NCI-H1105 (cell line): ENCODE results near the gene VPS13D.
"Not testable (repeated sequence)": the region's sequence is repeated elsewhere in the genome, so short reads cannot be mapped to it uniquely, and the experiment has no call there.

Experiments
- DNase-seq: peaks from one replicate; lab custom pipeline; 2025; lab: John Stamatoyannopoulos, UW

Gene VPS13D

DNA sequence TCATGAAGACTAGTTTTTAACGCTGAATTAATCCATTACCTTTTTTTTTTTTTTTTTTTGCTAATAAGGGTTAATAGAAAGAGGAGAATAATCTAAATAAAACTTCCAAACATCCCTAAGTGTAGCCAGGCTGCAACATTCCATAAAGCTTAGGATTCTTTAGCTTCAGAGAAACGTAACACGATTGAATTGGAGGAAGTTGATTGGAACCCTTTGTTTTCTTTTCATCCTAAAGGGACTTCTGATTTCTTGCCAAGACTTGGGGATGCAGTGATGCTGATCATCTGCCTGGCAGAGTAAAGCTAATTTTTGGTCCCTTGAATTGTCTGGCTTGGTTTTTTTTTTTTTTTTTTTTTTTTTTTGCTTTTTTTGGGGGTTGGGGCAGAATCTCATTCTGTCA is 142.9 kb downstream of the VPS13D start:
- DNase-seq, result no peak

DNA sequence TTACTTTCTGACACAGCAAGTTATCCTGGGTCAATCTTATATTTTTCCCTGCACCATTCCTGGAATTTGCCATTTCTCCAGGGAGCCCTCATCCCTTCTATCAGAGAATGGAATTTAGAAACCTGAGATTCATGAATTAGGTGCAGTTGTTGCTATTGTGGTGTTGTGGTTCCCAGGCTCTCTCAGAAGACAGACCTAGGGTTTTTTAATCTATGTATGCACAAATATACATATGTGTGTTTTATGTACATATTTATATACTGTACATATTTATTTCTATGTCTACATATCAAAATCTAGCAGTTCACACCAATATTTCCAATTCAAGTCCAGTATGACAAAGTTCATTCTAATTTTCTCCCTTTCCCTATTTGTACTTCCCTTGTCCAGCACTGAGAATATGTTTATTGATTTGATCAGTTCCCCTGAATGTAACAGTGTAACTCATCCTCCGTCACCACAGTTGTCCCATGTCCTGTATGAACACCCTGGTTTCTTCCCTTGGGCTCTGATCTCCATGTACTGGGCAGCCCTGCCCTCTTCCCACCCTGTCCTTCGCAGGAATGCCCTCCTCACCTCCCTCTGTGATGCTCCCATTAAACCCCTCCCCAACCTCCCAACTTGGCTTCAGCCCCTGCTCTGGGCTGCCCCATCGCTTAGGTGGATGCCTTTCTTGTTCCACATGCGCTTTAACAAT is 145.5 kb downstream of the VPS13D start:
- no peak for DNase-seq

DNA sequence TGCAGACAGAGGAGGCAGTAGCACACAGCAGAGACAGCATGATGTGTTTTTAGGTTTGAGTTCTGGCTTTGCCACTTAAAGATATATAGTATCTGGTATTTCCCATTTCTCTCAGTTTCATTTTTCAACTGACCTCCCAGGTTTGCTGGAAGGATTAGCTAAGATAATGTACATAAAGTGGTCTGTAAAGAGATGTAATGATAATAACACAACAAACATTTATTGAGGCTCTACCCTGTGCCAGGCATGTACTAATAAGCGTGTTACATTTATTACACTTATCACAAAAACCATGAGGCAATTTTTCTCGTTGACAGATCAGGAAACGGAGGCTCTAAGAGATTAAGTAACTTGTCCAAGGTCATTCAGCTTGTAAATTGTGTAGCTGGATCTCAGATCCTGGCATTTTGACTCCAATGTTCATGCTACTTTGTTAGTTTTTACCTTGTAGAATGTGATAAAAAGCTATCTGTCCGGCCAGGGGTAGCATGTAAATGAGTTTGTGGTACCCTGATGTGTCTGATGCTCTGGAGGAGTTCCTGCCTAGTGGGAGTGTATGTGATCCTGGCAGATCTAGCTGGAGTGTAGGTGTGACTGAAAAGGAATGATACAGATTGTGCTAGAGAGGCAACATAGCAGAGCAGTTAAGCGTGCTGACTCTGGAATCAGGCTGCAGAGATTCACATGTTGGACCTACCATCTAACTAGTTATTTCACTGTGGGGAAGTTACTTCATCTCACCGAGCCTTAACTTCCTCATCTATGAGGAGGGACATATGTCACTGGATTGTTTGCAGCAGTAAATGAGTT is 146.6 kb downstream of the VPS13D start:
- DNase-seq, result no peak

DNA sequence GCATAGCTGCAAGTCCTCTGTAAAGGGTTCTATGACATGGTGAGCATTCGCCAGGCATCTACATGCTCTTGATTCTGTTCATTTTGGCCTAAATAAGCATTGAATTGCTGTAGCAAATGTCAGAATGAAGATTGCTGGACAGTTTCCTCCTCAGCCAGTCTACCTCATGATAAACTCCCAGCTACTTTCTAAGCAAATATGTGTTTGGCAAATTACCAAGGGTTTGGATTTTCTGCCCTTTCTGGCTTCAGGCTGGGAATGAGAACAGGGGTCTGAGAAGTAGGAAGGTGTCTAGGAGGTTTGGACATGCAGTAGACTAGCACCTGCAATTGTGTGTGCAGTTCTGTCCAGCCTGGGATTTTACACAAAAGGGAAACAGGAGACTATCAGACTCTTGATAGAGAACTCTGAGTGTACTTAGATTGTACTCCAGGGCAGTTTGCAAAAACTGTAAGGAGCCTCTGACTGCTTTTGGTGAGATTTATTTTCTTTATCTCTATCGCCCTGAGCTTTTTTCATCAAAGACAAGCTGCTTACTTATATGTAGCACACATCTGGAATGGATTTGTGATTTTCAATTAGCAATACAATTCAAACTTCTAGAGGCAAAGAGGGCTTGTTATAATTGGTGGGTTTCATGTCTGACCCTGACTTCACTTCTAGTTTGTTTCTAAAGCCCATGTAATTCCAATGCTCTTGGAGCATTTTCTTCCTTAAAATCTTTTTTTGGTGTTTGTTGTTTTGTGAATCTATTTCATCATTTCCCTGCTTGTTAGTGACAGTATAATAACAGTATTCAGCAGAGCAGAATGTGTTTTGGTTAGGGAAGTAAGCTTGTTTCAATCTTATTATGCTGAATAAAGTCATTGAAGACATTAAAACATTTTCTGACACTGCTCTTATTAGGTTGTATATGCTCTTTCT is 150.8 kb downstream of the VPS13D start:
- no peak for DNase-seq

DNA sequence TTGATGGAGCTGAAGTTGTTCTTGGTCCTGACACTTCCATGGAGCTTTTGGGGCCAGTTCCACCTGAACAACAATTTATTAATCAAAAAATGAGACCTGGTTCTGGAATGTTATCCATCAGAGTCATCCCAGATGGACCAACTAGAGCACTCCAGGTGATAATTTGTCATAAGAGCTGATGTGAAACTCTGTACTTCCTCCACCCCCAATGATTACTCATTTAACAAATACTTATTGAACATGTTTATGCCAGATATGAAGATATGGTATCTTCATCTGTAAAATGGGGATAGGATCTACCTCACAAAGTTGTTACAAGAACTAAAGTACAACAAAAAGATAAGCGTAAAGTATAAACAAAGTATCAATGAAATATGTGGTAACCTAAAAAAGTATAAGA is 153.2 kb downstream of the VPS13D start:
- DNase-seq, result no peak

DNA sequence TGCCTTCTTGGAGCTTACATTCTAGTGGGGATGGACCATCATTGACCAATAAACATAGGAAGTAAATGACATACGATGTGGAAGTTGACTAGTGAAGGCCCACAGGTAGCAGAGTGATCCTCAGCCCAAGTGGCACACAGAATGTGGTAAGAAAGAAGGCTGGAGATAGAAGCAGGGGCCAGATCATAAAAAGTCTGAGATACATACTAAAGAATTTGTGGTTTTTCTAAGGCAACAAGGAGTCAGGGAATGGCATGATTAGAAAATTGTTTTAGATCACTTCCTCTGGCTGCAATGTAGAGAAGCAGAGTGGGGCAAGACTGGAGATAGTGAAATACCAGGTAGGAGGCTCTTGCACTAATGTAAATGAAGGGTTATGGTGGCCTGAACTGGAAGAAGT is 154.0 kb downstream of the VPS13D start:
- no peak for DNase-seq

DNA sequence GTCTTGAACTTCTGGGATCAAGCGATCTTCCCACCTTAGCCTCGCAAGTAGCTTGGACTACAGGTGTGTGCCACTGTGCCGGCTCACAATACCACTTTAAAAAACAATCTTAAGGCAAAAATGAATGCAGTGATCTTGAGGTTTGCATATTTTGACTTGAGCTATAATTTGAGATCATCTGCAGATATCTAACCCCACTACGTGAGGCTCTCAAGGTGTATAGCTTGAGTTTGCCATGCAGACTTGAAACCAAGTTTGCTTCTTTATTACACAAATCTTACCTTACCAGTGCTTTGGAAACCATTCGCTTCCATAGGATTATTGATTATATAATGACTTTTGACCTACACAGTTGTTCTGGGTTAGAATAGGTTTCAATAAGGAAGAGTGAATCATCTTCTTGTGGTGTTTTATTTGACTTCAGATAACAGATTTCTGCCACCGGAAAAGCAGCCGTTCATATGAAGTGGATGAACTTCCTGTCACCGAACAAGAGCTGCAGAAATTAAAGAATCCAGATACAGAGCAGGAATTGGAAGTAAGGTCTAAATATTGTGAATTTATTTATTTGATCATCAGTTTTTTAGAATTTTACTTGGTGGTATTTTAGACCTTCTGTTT is 155.1 kb downstream of the VPS13D start:
- DNase-seq, result no peak

DNA sequence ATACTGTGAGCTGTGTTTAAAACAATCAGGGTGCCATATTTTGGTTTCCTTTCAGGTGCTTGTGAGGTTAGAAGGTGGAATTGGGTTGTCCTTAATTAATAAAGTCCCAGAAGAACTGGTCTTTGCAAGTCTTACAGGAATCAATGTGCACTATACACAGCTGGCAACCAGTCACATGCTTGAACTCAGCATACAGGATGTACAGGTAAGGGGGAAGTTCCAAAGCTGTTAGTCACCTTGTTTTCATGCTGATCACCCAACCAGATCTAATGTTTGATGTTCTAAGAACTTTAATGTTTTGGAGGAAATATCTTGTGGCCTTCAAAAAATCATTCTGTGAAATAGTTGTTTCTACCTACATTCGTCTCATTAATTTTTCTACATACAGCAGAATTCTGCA is 156.3 kb downstream of the VPS13D start:
- DNase-seq, result no peak

DNA sequence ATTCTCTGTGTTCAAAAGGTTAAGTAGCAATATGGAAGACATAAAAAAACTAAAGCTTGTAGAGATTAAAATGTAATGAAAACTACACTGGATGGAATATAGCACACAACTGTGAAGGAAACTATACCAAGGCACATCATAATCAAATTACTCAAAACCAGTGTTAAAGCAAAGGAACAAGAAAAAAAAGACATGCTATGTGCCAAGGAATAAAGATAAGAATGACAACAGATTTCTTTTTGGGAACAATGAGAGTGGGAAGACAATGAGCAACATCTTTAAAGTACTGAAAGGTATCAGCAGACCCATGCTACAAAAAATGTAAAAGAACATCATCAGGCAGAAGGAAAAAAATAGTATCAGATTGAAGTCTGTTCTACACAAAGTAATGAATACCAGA is 157.8 kb downstream of the VPS13D start:
- DNase-seq, result no peak

DNA sequence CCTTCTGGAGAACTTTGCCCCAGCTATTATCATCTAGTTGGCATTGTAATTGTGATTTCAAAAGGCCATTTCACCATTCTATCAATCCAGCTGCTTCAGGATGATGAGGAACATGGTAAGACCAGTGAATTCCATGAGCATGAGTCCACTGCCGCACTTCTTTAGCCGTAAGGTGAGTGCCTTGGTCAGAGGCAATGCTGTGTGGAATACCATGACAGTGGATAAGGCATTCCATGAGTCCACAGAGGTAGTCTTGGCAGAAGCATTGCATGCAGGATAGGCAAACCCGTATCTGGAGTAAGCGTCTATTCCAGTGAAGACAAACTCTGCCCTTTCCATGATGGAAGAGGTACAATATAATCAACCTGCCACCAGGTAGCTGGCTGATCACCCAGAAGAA is 160.5 kb downstream of the VPS13D start:
- not testable (repeated sequence) for DNase-seq

DNA sequence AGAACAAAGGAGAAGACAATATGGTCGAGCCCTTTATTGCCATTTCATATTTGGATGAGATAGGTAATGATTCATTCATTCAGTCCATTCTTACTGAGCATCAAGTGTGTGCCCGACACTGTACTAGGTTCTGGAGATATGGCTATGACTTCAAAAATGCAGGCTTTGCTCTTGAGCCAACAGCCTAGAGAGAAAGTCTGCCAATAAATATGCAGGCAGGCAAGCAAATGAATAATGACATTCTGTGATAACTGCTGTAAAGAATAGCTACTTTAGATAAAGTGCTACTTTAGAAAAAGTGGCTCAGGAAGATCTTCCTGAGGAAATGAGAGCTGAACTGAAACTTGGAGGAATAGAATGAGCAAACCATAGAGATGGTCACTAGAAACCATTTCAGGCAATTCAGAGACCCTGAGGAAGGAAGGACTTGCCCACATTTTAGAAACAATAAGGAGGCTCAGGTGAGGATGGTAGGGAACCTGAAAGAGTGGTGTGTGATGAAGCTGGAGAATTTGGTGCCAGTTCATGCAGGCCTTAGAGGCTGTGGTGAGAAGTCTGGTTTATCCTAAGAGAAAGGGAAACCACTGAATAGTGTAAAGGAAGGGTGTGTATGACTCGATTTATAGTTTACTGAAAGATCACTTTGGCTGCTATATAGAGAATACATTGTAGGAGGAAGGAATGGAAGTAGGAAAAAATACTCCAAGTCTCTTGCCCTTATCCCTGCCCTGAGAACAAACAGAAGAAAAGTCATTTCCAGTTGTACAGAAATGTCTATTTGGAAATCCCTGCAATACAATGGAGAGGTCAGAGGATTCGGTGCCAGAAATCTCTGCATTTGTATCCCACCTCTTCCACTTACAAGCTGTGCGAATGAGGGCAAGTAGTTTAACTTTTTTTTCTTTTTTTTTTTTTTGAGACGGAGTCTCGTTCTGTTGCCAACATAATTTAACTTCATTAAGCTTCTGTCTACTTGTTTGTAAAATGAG is 167.9 kb downstream of the VPS13D start:
- no peak for DNase-seq

DNA sequence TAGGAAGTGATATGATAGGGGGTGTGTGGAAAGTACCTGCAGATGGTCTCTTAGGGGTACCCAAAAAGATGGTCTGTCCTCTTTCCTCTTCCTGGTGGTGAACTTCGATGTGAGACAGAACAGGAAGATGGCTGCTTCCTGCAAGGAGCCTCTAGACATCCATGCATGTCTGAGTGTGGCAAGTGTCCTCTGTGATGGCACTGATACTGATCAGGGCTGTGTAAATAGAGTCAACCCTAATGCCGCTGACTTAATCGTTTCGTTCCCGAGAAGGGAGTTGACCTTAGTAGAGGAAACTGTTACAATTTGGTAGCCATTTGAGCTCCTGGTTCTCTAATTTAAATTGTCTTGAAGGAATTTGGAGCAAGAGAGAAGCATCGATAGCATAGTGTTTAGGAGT is 168.6 kb downstream of the VPS13D start:
- no peak for DNase-seq

DNA sequence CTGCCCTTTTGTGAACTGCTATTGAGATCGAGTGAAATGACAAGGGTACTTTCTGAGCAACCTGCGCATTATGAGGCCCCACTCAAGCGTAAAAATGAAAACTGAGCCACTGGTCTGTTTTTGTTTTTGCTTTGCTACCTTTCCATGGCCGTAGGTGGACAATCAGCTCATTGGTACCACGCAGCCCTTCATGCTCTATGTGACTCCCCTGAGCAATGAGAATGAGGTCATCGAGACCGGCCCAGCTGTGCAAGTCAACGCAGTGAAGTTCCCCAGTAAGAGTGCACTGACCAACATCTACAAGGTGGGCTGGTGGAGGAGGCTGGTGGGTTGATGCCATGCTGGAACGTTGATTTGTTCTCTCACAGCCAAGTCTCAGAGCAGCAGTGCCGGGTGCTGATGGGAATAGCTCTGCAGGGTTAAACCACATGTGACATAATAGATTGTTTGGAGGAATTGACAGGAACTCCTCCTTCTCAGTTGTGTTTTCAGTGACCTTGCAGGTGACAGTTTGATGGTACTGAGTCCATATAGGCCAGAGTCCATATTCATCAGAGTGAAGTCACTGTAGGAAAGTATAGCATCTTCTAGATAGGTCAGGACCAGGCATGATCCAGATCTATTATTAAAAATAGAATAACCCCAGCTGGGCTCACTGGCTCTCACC is 170.3 kb downstream of the VPS13D start:
- DNase-seq, result no peak

DNA sequence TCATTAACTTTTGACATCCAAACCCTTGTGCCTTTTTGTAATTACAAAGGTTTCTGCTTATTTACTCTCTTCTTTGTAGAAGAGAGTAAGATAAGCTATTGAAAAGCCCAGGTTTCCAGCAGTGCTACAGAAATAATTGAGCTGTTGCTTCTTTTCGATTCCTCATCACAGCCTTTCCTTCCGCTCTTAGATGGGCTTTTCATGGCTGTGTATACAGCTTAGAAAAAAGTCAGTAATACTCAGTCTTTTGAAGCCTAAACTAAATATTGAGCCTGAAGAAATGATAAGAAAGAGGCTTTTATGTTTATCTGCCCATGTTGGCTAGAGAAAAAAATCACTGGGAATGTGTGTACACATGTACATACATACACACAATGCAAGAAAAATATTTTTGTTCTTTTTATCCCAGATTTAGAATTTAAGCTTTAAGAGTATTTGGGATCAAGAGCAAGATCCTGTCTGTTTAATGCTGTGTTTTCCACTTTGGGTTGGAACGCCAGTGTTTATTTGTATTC is 172.4 kb downstream of the VPS13D start:
- DNase-seq, result no peak

DNA sequence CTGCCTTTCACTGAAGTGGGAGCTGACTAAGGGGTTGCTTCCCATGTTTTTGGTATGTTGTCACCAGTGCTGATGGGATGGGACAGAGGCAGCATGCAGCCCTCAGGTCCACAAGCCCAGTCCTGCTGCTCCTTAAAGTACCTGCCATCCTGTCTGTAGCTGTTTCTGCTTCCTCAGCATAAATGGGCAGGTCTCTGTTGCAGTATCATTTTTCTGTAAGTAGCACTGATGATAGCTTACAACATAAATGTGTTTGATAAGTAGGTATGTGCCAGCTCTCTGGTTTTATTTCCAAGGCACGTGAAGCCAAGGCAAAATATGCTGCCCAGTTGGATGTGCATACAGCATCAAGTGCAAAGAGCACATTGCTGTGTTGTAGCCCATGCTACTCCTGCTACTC is 173.0 kb downstream of the VPS13D start:
- DNase-seq, result no peak

DNA sequence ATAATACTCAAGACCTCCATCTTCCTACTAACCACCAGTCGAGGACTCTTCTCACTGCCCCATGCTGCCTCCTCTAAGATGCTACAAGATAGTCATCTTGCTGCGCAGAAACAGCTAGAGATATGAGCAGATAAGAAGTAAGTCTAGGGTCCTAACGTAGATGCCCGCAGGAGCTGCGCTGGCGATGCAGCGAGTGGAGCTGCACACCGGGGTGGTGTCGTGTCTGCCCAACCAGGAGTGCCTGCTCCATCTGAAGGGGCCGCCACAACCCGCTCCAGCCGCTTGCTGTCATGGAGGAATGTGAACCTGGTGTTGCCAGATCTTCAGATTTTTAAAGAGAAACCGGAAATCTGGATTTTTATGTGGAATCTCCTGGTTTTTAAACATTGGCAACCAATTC is 175.1 kb downstream of the VPS13D start:
- DNase-seq, result no peak

DNA sequence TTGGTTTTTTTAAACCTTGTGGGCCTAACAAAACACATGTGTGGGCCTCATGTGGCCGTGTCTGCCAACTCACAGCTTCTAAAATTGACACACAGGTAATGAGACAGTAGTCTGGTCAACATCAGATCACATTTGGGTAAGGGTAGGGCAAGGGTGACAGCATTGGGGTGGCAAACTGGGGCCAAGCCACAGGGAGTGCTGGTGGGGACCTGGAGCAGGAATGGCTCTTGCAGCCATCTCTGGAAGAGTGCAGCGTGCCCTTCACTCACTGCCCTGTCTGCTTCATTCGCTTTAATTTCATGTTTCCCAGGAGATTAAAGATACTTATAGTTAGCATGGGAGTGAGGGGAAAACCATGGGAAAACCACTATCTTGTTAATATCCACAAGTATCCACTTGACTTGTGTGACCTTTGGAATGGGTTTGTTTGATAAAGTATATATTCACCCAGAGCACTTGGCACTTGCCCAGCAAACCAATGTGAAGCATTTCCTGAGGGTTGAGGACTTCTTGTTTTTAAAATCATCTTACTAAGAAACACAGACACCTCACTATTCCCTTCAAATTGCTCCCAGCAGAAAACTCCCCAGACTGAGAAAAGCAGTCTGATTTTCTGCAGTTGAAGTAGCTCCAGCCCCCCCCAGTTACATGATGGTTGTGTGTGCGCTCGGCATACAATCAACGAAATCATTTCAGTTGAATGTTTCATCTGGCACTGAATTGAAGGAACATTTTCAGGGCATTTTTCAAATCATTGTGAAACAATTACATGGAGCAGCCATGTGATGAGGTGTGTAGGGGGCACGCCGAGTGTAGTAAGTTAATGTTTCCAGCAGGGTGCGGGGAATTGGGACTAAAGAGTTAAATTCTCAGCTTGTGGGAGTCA is 175.7 kb downstream of the VPS13D start:
- no peak for DNase-seq

DNA sequence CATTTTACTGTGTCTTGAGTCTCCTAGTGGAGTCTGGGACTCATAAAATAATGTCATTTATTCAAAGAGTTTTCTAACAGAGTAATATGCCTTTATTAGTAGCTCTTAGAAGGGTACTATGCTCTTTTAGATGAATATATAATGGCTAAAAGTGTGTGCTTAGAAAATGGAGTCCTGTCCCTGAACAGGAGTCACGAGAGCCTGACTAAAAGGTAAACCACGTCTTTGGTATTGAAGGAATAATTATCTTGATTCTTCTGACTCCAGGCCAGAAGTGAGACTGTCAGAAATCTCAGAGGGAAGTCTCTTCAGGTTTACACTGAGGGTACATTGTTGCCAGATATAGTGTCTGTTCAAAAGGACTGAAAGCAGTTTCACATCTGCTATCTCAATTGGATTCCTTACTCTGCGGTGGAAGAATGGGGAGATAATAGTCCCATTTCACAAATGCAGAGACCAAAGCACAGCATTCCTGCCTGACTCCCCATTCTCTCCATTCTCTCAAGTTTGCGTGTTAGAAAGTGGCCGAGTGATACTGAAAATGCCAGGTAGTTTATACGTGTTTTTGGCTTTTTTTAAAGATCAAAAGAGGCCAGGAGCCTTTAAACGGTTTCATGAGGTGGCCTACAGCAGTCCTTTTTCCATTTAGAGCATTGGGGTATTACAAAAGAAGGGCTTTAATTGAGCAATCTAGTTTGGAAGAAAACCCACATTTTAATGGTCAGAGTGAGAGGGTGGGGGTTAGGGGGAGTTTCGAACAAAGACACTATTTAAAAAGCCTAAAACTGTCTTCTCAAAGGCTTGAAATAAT is 176.6 kb downstream of the VPS13D start:
- DNase-seq, result no peak
